ENCODE results near the gene SMAD3.

Gene SMAD3

DNA sequence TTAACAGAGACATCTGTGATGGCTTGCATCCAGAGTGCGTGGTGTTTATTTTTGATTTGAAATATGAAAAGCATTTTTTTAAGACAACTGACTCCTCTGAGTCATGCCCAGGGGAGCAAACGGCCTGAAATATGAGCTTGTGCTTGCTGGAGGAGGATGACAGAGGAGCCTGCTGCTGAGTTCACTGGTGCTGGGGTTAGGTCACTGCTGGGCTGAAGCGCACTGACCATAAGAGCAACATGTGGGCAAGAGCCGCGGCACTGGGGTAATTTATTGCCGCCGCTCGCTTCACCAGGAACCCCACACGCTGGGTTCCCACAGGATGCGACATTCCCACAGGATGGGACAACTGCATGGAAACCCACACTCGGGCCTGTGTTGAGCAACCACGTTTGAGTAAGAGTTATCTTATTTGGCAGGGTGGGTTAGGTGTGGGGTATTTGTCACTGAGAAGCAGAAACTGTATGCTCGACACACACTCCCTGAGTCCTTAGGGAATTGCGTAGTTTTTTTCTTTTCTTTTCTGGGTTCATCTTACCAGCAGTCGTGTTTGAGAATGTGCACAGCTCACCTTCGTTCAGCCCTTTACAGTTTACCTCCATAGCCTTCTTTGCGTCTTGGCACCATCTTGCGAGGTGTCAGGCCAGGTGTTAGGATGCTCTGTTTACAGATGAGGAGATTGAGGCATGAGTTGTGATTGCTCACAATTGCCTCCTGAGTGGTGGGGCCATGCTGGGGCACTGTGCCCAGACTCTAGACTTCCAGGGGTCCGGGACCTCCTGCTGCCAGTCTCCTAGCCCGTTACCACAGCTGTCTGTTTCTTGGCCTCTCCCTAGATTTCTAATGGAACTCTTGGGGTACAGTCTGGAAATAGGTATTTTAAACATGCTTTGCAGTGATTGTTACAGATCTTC lies 60.4 kb downstream of the SMAD3 start:
- Histone ChIP-seq H3K27me3 (ENCODE audit: control insufficient read depth, insufficient read depth, low read length) (no peaks in the 10 kb centered on the region), H3K9ac (ENCODE audit: low read length) (no peak overlapping the region), H3K4me1 (ENCODE audit: control insufficient read depth, insufficient read depth, low read length) (peaks cover 42% of the 10 kb centered on the region), H3K9me3 (ENCODE audit: control insufficient read depth, insufficient read depth, low read depth, low read length) (no peaks in the 10 kb centered on the region), H3K36me3 (ENCODE audit: control insufficient read depth, insufficient read depth, low read length) (no peaks in the 10 kb centered on the region), H3K4me3 (ENCODE audit: low read depth, low read length) (no peak overlapping the region), H3K27ac (ENCODE audit: low read depth, low read length) (no peak overlapping the region)

DNA sequence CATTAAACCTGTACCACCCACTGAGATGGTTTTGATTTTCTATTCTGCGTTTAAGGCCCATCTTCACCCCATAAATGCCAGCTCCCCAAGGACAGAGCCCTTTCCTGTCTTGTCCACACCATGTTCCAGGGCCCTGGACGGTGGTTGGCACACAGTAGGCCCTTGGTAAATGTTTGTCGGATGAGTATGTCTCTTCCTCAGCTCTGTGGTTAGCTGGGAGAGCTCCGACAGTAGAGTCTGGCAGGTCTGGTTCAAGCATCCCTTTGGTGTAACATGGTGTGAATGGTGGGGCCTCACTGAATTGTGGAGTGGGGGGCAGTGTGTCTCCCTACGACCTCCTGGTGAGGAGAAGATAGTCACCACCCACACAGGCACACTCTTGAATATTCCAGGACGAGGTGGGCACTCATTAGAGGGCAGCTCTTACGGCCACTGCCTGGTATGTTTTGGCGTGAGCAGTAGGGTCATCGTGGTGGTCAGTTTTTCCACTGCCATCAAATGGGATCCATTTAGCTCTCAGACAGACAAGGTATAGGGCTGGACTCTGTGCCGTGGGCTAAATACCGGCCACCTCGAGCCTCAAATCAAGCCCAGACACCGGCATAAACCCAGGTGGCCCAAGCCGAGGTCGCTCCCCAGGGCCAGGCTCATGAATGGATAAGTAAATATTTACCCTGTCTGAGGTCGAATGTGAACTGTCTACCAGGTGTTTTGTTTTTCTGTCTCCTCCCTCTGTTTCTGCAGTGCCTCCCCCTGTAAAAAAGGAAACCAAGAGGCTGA lies 61.3 kb downstream of the SMAD3 start:
- Histone ChIP-seq H3K9ac (ENCODE audit: low read length) (no peak overlapping the region), H3K27ac (ENCODE audit: low read depth, low read length) (no peak overlapping the region), H3K4me1 (ENCODE audit: control insufficient read depth, insufficient read depth, low read length) (peaks cover 41% of the 10 kb centered on the region), H3K36me3 (ENCODE audit: control insufficient read depth, insufficient read depth, low read length) (no peaks in the 10 kb centered on the region), H3K27me3 (ENCODE audit: control insufficient read depth, insufficient read depth, low read length) (no peaks in the 10 kb centered on the region), H3K9me3 (ENCODE audit: control insufficient read depth, insufficient read depth, low read depth, low read length) (no peaks in the 10 kb centered on the region), H3K4me3 (ENCODE audit: low read depth, low read length) (no peak overlapping the region)

DNA sequence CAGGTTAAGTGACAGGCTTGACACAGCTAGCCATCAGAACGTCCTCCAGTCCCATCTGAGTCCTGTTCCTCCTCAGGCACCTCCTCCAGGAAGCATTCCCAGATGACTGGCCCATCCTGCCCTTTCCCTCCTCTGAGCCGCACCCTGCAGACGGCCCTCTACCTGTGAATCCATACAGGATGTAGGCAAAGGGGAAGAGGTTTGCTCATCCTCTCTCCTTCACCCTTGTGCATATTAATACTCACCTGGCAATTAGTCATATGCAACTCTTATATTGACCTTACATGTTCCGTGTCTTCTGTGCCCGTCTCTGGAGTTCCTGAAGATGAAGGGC lies 61.9 kb downstream of the SMAD3 start:
- Histone ChIP-seq H3K4me1 (ENCODE audit: control insufficient read depth, insufficient read depth, low read length) (peaks cover 39% of the 10 kb centered on the region), H3K36me3 (ENCODE audit: control insufficient read depth, insufficient read depth, low read length) (no peaks in the 10 kb centered on the region), H3K4me3 (ENCODE audit: low read depth, low read length) (no peak overlapping the region), H3K27me3 (ENCODE audit: control insufficient read depth, insufficient read depth, low read length) (no peaks in the 10 kb centered on the region), H3K27ac (ENCODE audit: low read depth, low read length) (no peak overlapping the region), H3K9ac (ENCODE audit: low read length) (no peak overlapping the region), H3K9me3 (ENCODE audit: control insufficient read depth, insufficient read depth, low read depth, low read length) (no peaks in the 10 kb centered on the region)

DNA sequence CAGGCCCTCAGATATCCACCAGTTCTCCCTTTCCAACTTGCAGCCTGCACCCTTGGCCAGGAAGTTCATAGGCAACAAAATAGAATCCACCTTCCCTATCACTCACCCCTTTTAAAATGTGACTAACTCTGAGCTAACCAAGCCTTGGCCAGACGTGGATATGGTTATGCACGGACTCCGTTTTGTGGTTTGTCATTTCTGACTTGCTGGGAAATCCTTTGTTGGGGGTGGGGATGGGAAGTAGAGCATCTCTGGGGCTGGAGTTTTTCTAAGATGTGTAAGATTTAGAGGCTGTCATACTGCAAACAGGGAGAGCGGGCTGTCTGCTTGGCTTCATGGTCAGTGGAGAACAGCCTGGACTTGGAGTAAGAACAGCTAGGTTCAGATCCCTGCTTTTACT lies 62.6 kb downstream of the SMAD3 start:
- Histone ChIP-seq H3K27me3 (ENCODE audit: control insufficient read depth, insufficient read depth, low read length) (no peaks in the 10 kb centered on the region), H3K9ac (ENCODE audit: low read length) (no peak overlapping the region), H3K36me3 (ENCODE audit: control insufficient read depth, insufficient read depth, low read length) (no peaks in the 10 kb centered on the region), H3K9me3 (ENCODE audit: control insufficient read depth, insufficient read depth, low read depth, low read length) (no peaks in the 10 kb centered on the region), H3K27ac (ENCODE audit: low read depth, low read length) (no peak overlapping the region), H3K4me3 (ENCODE audit: low read depth, low read length) (no peak overlapping the region), H3K4me1 (ENCODE audit: control insufficient read depth, insufficient read depth, low read length) (peaks cover 43% of the 10 kb centered on the region)

DNA sequence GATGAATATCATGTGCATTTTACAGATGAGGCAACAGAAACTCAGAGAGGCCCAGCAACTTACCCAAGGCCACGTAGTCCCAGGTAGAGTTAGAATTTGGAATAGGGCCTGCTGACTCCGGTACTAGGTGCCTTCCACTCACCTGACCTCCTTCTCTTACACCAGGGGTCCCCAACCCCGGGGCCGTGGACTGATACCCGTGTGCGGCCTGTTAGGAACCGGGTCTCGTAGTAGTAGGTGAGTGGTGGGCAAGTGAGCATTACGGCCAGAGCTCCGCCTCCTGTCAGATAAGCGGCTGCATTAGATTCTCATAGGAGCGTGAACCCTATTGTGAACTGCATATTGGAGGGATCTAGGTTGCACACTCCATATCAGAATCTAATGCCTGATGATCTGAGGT lies 64.8 kb downstream of the SMAD3 start:
- Histone ChIP-seq H3K27me3 (ENCODE audit: control insufficient read depth, insufficient read depth, low read length) (no peaks in the 10 kb centered on the region), H3K4me3 (ENCODE audit: low read depth, low read length) (no peak overlapping the region), H3K36me3 (ENCODE audit: control insufficient read depth, insufficient read depth, low read length) (no peaks in the 10 kb centered on the region), H3K9ac (ENCODE audit: low read length) (no peak overlapping the region), H3K27ac (ENCODE audit: low read depth, low read length) (no peak overlapping the region), H3K4me1 (ENCODE audit: control insufficient read depth, insufficient read depth, low read length) (peaks cover 58% of the 10 kb centered on the region), H3K9me3 (ENCODE audit: control insufficient read depth, insufficient read depth, low read depth, low read length) (no peaks in the 10 kb centered on the region)

DNA sequence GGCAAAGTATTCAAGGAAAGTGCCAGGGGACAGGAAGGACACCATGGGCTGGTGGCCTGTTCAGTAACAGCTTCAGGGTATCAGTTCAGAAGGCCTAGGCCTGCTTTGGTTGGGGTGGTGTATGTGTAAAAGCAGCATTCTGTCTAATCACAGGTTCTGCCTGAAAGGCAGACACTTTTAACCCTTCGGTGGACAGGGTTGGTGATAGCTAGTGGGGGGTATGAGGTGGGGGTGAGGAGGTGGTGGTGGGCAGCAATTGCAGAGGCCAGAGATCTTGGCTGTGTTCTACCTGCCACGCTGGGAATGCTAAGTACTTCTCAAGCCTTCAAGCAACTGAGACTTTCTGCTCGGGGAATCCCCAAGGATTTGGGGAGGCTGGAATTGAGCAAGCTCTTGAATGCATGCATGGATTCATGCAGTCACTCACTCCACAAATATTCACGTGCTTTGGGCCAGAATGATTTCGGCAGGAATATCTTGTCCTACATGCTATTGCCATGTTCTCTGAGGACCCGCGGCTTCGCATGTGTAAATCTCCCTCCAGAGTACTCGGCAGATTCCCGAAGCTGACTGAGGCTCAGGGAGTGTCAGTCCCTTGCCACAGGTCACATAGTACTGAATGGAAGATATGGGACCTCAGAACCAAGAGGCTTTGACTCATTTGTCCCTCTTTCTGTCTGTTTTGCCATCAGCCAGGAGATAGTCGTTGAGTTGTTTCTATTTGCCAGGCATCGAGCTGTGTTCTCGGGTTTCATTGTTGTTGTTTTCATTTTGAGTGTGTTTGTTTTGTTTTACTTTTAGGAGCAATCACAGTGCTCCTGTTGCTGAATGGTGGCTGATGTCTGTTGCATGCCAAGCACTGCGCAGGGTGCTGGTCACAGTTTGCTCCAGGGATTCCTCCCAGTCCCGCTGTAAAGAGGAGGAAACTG lies 65.5 kb downstream of the SMAD3 start:
- no peak overlapping the region for H3K27ac ChIP-seq (ENCODE audit: low read depth, low read length)
- no peak overlapping the region for H3K9ac ChIP-seq (ENCODE audit: low read length)

DNA sequence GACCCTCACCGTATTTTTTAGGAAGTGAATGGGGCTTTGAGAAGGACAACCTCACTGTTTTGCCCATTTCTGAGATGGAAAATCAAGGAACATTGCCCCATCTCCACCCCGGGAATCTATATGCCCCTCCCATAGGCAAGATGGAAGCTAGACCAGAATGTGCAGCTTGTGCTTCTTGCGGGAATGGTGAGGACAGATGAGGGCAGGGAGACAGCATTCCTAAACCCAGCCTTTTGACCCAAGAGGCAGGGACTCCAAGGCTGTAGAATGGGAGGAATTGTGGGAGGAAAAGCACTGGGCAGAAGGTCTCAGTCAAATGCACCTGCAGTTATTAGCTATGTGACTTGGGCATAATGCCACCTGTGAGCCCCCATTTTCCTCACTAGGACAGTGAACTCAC lies 66.9 kb downstream of the SMAD3 start:
- no peaks in the 10 kb centered on the region for H3K27me3 ChIP-seq (ENCODE audit: control insufficient read depth, insufficient read depth, low read length)
- H3K9me3 ChIP-seq (ENCODE audit: control insufficient read depth, insufficient read depth, low read depth, low read length) = no peaks in the 10 kb centered on the region
- H3K4me1 ChIP-seq (ENCODE audit: control insufficient read depth, insufficient read depth, low read length) = peaks cover 47% of the 10 kb centered on the region
- H3K36me3 ChIP-seq (ENCODE audit: control insufficient read depth, insufficient read depth, low read length) = no peaks in the 10 kb centered on the region
- H3K9ac ChIP-seq (ENCODE audit: low read length) = no peak overlapping the region
- H3K4me3 ChIP-seq (ENCODE audit: low read depth, low read length) = no peak overlapping the region
- H3K27ac ChIP-seq (ENCODE audit: low read depth, low read length) = no peak overlapping the region

More for the DNA sequence above, 65.5 kb downstream of the SMAD3 start:
- Histone ChIP-seq H3K4me3 (ENCODE audit: low read depth, low read length) (no peak overlapping the region), H3K27me3 (ENCODE audit: control insufficient read depth, insufficient read depth, low read length) (no peaks in the 10 kb centered on the region), H3K9me3 (ENCODE audit: control insufficient read depth, insufficient read depth, low read depth, low read length) (no peaks in the 10 kb centered on the region), H3K36me3 (ENCODE audit: control insufficient read depth, insufficient read depth, low read length) (no peaks in the 10 kb centered on the region), H3K4me1 (ENCODE audit: control insufficient read depth, insufficient read depth, low read length) (peaks cover 57% of the 10 kb centered on the region)

DNA sequence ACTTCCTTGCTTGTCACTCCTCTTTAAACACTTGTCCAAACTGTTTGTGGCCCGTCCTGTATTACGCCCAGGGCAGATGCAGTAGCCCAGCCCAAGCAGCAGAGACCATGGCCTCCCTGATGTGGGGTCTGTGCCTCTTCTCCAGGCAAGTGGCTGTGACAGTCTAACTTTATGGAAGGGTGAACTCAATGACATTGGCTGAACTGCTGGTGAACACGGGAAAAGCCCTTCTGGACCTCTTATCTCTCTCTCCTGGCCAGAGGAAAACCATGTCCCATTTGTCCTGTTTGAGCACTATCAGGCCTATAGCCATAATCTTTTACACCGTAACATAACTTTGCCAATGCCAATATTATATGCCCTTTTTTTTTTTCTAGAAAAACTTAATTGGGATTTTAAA lies 67.6 kb downstream of the SMAD3 start:
- Histone ChIP-seq H3K4me1 (ENCODE audit: control insufficient read depth, insufficient read depth, low read length) (peaks cover 54% of the 10 kb centered on the region), H3K9ac (ENCODE audit: low read length) (no peak overlapping the region), H3K9me3 (ENCODE audit: control insufficient read depth, insufficient read depth, low read depth, low read length) (no peaks in the 10 kb centered on the region), H3K27ac (ENCODE audit: low read depth, low read length) (no peak overlapping the region), H3K27me3 (ENCODE audit: control insufficient read depth, insufficient read depth, low read length) (no peaks in the 10 kb centered on the region), H3K36me3 (ENCODE audit: control insufficient read depth, insufficient read depth, low read length) (no peaks in the 10 kb centered on the region), H3K4me3 (ENCODE audit: low read depth, low read length) (no peak overlapping the region)

DNA sequence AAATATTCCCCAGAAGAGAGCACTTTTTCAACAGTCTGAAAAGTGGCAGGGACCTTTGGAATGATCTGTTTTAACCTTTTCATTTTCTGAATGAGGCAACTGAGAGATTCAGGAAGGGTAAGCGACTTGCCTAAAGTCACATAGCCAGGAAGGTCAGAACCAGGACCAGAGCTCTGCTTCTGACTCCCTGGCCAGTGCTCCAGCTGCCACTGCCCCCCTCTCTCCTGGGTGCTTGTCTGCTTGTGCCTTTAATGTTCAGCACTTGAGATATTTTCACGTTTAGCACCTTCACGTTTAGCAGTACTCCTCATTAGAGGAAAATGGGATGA lies 68.3 kb downstream of the SMAD3 start:
- Histone ChIP-seq H3K4me3 (ENCODE audit: low read depth, low read length) (no peak overlapping the region), H3K36me3 (ENCODE audit: control insufficient read depth, insufficient read depth, low read length) (no peaks in the 10 kb centered on the region), H3K9ac (ENCODE audit: low read length) (no peak overlapping the region), H3K4me1 (ENCODE audit: control insufficient read depth, insufficient read depth, low read length) (peaks cover 59% of the 10 kb centered on the region), H3K27me3 (ENCODE audit: control insufficient read depth, insufficient read depth, low read length) (no peaks in the 10 kb centered on the region), H3K27ac (ENCODE audit: low read depth, low read length) (no peak overlapping the region), H3K9me3 (ENCODE audit: control insufficient read depth, insufficient read depth, low read depth, low read length) (no peaks in the 10 kb centered on the region)

DNA sequence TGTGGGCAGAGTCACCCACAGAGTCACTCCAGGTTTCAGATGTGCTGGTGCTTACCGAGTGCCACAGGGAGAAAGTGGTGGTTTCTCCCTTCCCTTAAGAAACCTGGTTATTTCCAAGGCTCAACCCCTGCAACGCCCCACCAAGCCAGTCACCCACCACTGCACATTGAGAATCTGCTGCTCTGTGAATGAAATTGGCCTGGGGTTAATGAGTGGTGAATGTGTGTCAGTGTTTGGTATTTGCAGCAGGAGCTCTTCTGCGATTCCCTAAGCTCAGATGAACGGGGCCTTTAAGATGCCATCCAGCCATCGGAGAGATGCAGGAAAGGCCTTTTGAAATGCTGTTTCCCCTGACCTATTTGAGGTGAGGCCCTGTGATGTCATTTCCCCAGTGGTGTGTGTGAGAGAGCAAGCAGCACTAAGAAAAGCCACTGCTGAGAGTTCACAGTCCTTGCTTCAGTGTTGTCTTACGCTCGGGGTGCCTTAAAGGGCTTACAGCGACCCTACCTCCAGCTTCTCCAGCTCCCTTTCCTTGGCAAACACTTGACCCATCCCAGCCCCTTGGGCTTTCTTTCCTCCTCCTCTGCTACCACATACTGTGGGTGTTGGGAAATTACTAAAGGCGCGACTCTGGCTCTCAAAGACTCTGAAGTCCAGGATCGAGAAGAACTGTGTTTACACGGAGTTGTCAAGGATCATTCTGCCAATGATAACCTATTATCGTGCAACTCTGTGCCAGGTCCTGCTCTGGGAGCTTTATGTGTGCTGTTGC lies 68.9 kb downstream of the SMAD3 start:
- Histone ChIP-seq H3K27ac (ENCODE audit: low read depth, low read length) (peak overlapping the region; percentile 5; the same call in 1 of the 2 replicates), H3K9ac (ENCODE audit: low read length) (no peak overlapping the region)

More for the DNA sequence above, 68.9 kb downstream of the SMAD3 start:
- no peak overlapping the region for H3K4me3 ChIP-seq (ENCODE audit: low read depth, low read length)
- H3K36me3 ChIP-seq (ENCODE audit: control insufficient read depth, insufficient read depth, low read length) = no peaks in the 10 kb centered on the region
- no peaks in the 10 kb centered on the region for H3K9me3 ChIP-seq (ENCODE audit: control insufficient read depth, insufficient read depth, low read depth, low read length)
- peaks cover 64% of the 10 kb centered on the region for H3K4me1 ChIP-seq (ENCODE audit: control insufficient read depth, insufficient read depth, low read length)
- H3K27me3 ChIP-seq (ENCODE audit: control insufficient read depth, insufficient read depth, low read length) = no peaks in the 10 kb centered on the region

Measured in HUES6 (cell line).